Tibial artery (tissue), 4 donors: ENCODE data around the gene SNPH.

Experiments
- DNase-seq, 2 donors: peaks; one replicate each; pipeline ENCODE4 v3.0.0-alpha.2; 2019
- H3K27ac ChIP-seq, 2 donors: fragments of 200-600 bp; sonication (generic) in 1 of 2; 1 replicate in 1 of 2; 2 replicates in 1 of 2; pipeline ENCODE4 v1.5.1; 2018 to 2019; ENCODE audit warnings: mild to moderate bottlenecking in 1 of 2
- H3K27me3 ChIP-seq, 2 donors: fragments of 200-600 bp; sonication (generic) in 1 of 2; one replicate each; pipeline versions ENCODE4 v1.5.1 to v1.6.0; 2016 to 2019
- H3K36me3 ChIP-seq, 3 donors: fragments of 200-600 bp; sonication (generic) in 2 of 3; one replicate each; pipeline ENCODE4 v1.5.1; 2016 to 2019; ENCODE audit warnings: mild to moderate bottlenecking in 2 of 3
- H3K4me1 ChIP-seq, 4 donors: fragments of 200-600 bp; sonication (generic) in 2 of 4; 1 replicate in 3 of 4; 2 replicates in 1 of 4; pipeline ENCODE4 v1.5.1; 2016 to 2019
- H3K4me3 ChIP-seq, 2 donors: fragments of 200-600 bp; sonication (generic) in 1 of 2; 1 replicate in 1 of 2; 2 replicates in 1 of 2; pipeline ENCODE4 v1.5.1; 2018 to 2019; ENCODE audit warnings: mild to moderate bottlenecking in 2 of 2
- H3K9me3 ChIP-seq, 3 donors: fragments of 200-600 bp; sonication (generic) in 1 of 3; one replicate each; pipeline ENCODE4 v1.5.1; 2016 to 2019
- intact Hi-C: fragments of 100-400 bp; cut with DNase I; formaldehyde crosslinking; loops from one replicate; pipeline ENCODE4 v1.15.0; 2023; ENCODE audit warnings: low total_unique reads
- TF ChIP-seq, protein P1 (sequence below), 2 experiments: fragments of 200-600 bp in 1 of 2; fragments of 450-650 bp in 1 of 2; IDR thresholded peaks; one replicate each; pipeline ENCODE4 v1.5.1; 2017 to 2019; ENCODE audit warnings: antibody characterized with exemption in 2 of 2, mild to moderate bottlenecking in 1 of 2, moderate library complexity in 1 of 2

SNPH gene

DNA sequence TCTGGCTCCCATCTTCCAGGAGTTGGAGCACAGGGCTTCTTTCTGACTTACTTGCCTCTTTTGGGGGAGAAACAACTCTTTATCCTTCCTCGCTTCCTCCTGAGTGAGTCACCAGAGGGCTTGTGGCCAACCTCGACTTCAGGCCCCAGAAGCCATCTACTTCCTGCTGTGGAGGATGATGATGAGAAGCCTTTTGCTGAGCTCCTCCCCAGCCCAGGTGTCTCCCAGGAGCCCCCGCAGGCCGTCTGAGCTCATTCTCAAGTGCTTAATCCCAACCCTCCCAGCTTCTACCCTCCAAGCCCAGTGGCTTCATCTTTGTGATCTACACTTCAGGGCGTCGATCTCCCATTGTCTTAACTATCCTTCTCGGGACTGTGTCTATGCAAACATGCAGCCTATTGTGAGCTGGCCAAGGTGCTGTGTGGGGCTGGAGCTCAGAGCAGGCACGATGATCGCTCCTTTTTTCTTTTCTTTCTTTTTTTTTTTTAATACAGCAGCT, 35.0 kb downstream of the SNPH start:
- H3K27me3 ChIP-seq = no peaks in the 10 kb centered on the region
- TF ChIP-seq, protein P1, sequence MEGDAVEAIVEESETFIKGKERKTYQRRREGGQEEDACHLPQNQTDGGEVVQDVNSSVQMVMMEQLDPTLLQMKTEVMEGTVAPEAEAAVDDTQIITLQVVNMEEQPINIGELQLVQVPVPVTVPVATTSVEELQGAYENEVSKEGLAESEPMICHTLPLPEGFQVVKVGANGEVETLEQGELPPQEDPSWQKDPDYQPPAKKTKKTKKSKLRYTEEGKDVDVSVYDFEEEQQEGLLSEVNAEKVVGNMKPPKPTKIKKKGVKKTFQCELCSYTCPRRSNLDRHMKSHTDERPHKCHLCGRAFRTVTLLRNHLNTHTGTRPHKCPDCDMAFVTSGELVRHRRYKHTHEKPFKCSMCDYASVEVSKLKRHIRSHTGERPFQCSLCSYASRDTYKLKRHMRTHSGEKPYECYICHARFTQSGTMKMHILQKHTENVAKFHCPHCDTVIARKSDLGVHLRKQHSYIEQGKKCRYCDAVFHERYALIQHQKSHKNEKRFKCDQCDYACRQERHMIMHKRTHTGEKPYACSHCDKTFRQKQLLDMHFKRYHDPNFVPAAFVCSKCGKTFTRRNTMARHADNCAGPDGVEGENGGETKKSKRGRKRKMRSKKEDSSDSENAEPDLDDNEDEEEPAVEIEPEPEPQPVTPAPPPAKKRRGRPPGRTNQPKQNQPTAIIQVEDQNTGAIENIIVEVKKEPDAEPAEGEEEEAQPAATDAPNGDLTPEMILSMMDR (IDR thresholded peaks at IDR 0.05) = no peak
- H3K4me1 ChIP-seq = no peaks in the 10 kb centered on the region
- H3K9me3 ChIP-seq = no peaks in the 10 kb centered on the region
- H3K27ac ChIP-seq = no peak overlapping the region
- H3K36me3 ChIP-seq = peaks cover 0 to 71% (median 23%) of the 10 kb centered on the region in 3 donors
- H3K4me3 ChIP-seq = no peak overlapping the region
- peak in 1 of 2 donors; percentile 35 for DNase-seq
- intact Hi-C loops = no loop called here

DNA sequence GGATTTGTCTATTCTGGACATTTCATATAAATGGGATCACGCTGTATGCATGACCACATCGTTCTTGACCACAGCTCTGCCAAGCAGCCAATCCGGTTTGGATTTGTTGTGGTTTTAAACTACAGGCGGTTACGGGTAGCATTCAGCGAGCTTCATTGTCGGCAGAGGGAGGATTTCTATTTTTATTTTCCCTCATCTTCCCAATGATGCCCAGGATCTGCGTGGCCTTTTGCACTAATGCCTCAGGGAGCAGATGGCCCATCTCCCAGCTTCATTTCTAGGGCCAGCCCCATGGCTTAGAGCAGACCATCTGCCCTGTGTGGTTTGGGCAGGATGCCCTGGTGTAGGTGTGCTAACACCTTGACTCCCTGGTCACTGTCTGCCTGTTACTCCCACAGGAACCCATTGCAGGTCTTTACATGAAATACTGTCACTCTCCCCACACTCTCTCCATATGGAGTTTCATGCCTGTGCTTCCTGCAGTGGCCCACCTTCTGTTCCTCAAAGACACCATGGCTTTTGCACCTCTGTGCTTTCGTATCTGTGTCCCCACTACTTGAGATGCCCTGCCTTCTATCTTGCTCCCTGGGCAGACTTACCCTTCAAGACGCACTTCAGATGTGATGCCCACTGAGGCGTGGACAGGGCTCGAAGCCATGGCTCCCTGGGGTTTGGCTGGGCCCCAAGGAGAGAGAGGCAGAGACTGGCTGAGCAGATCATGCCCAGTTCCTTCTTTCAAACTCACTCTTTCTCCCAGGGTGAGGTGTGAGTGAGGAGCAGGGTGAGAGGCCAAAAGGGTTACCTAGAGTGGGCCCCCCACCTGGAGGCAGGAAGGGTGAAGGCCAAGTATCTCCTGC, 36.8 kb downstream of the SNPH start:
- intact Hi-C loops = no loop called here
- Histone ChIP-seq H3K27me3 (no peaks in the 10 kb centered on the region), H3K27ac (no peak overlapping the region), H3K4me3 (no peak overlapping the region), H3K4me1 (no peaks in the 10 kb centered on the region), H3K9me3 (no peaks in the 10 kb centered on the region), H3K36me3 (peaks cover 0 to 70% (median 19%) of the 10 kb centered on the region in 3 donors)
- peak in 1 of 2 donors; percentile 55 for DNase-seq
- TF ChIP-seq, protein P1 (IDR thresholded peaks at IDR 0.05) = no peak

DNA sequence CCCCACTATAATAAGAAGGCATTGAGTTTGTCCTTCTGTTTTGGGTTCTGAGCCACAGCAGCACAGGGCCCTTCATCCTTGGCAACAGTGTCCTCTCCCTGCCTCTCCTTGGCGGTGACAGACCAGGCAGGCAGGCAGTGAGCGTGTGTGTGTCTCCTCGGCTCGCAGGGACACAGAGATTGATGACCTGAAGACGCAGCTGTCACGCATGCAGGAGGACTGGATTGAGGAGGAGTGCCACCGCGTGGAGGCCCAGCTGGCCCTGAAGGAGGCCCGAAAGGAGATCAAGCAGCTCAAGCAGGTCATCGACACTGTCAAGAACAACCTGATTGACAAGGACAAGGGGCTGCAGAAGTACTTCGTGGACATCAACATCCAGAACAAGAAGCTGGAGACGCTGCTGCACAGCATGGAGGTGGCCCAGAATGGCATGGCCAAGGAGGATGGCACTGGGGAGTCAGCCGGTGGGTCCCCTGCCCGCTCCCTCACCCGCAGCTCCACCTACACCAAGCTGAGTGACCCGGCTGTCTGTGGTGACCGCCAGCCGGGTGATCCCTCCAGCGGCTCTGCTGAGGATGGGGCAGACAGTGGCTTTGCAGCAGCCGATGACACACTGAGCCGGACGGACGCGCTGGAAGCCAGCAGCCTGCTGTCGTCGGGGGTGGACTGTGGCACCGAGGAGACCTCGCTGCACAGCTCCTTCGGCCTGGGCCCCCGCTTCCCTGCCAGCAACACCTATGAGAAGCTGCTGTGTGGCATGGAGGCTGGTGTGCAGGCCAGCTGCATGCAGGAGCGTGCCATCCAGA, 38.8 kb downstream of the SNPH start:
- intact Hi-C loops = no loop called here
- Histone ChIP-seq H3K27me3 (no peaks in the 10 kb centered on the region), H3K4me1 (no peaks in the 10 kb centered on the region), H3K36me3 (peaks cover 0 to 66% (median 19%) of the 10 kb centered on the region in 3 donors), H3K27ac (no peak overlapping the region), H3K4me3 (no peak overlapping the region), H3K9me3 (no peaks in the 10 kb centered on the region)
- DNase-seq = no peak
- TF ChIP-seq, protein P1 (IDR thresholded peaks at IDR 0.05) = no peak

DNA sequence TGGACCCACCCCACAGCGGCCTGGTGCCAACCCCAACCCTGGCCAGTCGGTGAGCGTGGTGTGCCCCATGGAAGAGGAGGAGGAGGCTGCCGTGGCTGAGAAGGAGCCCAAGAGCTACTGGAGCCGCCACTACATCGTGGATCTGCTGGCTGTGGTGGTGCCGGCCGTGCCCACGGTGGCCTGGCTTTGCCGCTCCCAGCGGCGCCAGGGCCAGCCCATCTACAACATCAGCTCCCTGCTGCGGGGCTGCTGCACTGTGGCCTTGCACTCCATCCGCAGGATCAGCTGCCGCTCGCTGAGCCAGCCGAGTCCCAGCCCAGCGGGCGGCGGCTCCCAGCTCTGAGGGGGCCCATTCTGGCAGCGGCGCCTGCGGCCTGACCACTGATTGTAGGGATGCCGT, 39.6 kb downstream of the SNPH start:
- intact Hi-C loops = no loop called here
- Histone ChIP-seq H3K27me3 (no peaks in the 10 kb centered on the region), H3K4me1 (no peaks in the 10 kb centered on the region), H3K9me3 (no peaks in the 10 kb centered on the region), H3K36me3 (peaks cover 0 to 59% (median 19%) of the 10 kb centered on the region in 3 donors), H3K4me3 (no peak overlapping the region), H3K27ac (no peak overlapping the region)
- TF ChIP-seq, protein P1 (IDR thresholded peaks at IDR 0.05) = no peak
- DNase-seq = no peak

DNA sequence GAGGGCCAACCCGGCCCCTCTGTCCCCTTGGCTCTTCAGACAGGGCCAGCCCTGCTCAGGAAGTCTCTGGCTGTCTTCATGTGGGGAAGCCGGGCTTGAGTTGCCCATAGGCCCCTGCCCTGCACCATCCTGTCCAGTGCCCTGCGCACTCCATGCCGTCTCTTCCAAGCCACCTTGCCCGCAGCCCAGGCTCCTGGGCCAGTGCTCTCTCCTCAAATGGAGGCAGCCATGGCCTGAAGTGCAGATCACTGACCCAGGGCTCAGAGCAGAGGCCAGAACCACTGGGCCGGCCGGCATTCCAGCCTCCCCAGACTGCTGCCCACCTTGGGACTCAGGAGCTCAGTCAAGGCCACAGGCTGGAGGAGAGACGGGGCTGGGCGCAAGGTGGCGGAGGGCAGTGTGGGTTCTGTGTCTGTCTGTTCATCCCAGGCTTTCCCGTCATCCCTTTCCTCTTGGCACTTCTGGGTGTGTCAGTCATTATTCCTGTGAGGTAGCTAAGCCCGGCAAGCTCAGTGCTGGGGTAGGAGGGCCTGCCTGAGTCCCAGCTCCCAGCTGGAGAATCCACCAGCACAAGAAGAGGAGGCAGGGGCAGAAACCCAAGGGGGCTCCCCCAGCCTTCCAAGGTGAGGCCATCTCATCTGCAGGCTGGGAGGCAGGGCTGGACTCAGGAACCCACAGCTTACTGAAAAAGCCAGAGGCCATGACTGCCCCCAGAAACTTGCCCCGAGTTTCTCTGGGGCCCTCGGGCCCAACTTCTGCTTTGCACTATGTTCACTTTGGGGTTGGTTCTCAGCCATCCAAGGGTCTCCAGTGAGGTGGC, 40.4 kb downstream of the SNPH start:
- Histone ChIP-seq H3K4me1 (no peaks in the 10 kb centered on the region), H3K27me3 (no peaks in the 10 kb centered on the region), H3K36me3 (peaks cover 0 to 54% (median 19%) of the 10 kb centered on the region in 3 donors), H3K27ac (no peak overlapping the region), H3K9me3 (no peaks in the 10 kb centered on the region), H3K4me3 (no peak overlapping the region)
- no peak for DNase-seq
- TF ChIP-seq, protein P1 (IDR thresholded peaks at IDR 0.05) = no peak
- intact Hi-C loops = no loop called here
